ENCODE results near the gene CYLD. TPM values are rescaled to one million over a fixed set of nuclear protein-coding genes. Genes with fewer than 3 reads are reported as not detected.

CYLD gene
- total and polyA plus RNA-seq, 4 experiments from 2014 or later: 206 to 299 (median 274) TPM

GRCh38 chr16:50837324-50837723, 95.4 kb downstream of the CYLD start:
- Histone ChIP-seq H3K36me3 (ENCODE audit: insufficient read depth, low read length) (no peaks in the 10 kb centered on the region), H3K27ac (ENCODE audit: low read depth, low read length) (no peak overlapping the region), H3K4me3 (ENCODE audit: low read length in 2 of 2) (no peak overlapping the region), H3K4me1 (ENCODE audit: insufficient read depth, low read length) (peaks cover 6% of the 10 kb centered on the region), H3K27me3 (ENCODE audit: insufficient read depth, low read length) (no peaks in the 10 kb centered on the region), H3K9me3 (ENCODE audit: control insufficient read depth in 1 of 2, low read length in 2 of 2) (no peaks in the 10 kb centered on the region)
- CTCF ChIA-PET (ENCODE audit: partially characterized antibody): no interaction called here
- H3K36me3 Mint-ChIP-seq: no peaks in the 10 kb centered on the region
- intact Hi-C loops (cut with micrococcal nuclease): no loop called here
- POLR2A ChIA-PET (ENCODE audit: partially characterized antibody): no interaction called here
- peaks cover 4 to 7% of the 10 kb centered on the region in 2 donors for H3K27me3 Mint-ChIP-seq
- peaks cover 0 to 4% (median 0%) of the 10 kb centered on the region in 8 donors for H3K9me3 Mint-ChIP-seq
- no peak overlapping the region for H3K4me3 Mint-ChIP-seq
- no peak for DNase-seq
- H3K4me1 Mint-ChIP-seq: peaks cover 5 to 25% (median 14%) of the 10 kb centered on the region in 4 donors
- no peak overlapping the region for H3K27ac Mint-ChIP-seq

DNA sequence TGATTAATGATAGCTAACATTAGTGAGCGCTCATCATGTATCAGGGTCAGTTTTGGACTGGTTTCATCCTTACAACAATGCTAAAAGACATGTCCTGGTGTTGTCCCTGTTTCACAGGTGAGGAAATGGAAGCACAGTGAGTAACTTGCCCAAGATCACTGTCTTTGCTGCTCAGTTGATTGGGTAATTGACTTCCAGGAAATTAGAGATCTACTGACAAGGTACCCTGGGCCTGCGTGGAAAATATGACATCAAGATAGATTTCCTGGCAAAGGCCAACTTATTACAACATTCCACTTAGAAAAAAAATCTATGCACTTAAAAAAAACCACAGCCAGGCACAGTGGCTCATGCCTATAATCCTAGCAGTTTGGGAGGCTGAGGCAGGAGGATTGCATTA, 96.3 kb downstream of the CYLD start:
- CTCF ChIA-PET (ENCODE audit: partially characterized antibody): no interaction called here
- H3K4me3 Mint-ChIP-seq: no peak overlapping the region

DNA sequence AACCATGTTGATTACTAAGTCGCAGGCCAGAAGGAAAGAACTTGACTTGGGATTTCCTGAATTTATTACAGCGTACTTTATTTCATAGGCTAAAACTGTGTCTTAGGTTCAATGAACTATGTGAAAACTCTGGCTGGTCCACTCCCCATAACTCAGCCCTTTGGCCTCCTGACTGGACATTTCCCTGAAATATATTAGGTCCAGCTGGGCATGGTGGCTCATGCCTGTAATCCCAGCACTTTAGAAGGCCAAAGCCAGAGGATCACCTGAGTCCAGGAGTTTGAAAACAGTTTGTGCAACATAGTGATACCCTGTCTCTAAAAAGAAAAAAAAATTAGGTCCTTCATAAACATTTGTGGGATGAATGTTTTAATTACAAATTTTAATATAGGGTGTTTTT, 97.0 kb downstream of the CYLD start:
- Histone ChIP-seq H3K4me1 (ENCODE audit: insufficient read depth, low read length) (peaks cover 6% of the 10 kb centered on the region), H3K27me3 (ENCODE audit: insufficient read depth, low read length) (no peaks in the 10 kb centered on the region), H3K4me3 (ENCODE audit: low read length in 2 of 2) (no peak overlapping the region), H3K9me3 (ENCODE audit: control insufficient read depth in 1 of 2, low read length in 2 of 2) (no peaks in the 10 kb centered on the region), H3K27ac (ENCODE audit: low read depth, low read length) (no peak overlapping the region), H3K36me3 (ENCODE audit: insufficient read depth, low read length) (no peaks in the 10 kb centered on the region)
- H3K9me3 Mint-ChIP-seq: no peaks in the 10 kb centered on the region
- H3K36me3 Mint-ChIP-seq: no peaks in the 10 kb centered on the region
- intact Hi-C loops (cut with micrococcal nuclease): no loop called here
- ChIA-PET CTCF (ENCODE audit: partially characterized antibody) (no interaction called here), POLR2A (ENCODE audit: partially characterized antibody) (no interaction called here)
- H3K4me1 Mint-ChIP-seq: peaks cover 5 to 30% (median 16%) of the 10 kb centered on the region in 4 donors
- H3K4me3 Mint-ChIP-seq: no peak overlapping the region
- no peak overlapping the region for H3K27ac Mint-ChIP-seq
- no peak for DNase-seq
- H3K27me3 Mint-ChIP-seq: peaks cover 4 to 7% of the 10 kb centered on the region in 2 donors

More for the DNA sequence above, 96.3 kb downstream of the CYLD start:
- Mint-ChIP-seq H3K9me3 (peaks cover 0 to 3% (median 0%) of the 10 kb centered on the region in 8 donors), H3K27ac (no peak overlapping the region), H3K4me1 (peaks cover 5 to 30% (median 16%) of the 10 kb centered on the region in 4 donors), H3K27me3 (peaks cover 4 to 7% of the 10 kb centered on the region in 2 donors), H3K36me3 (no peaks in the 10 kb centered on the region)
- Histone ChIP-seq H3K27ac (ENCODE audit: low read depth, low read length) (no peak overlapping the region), H3K27me3 (ENCODE audit: insufficient read depth, low read length) (no peaks in the 10 kb centered on the region), H3K36me3 (ENCODE audit: insufficient read depth, low read length) (no peaks in the 10 kb centered on the region), H3K4me1 (ENCODE audit: insufficient read depth, low read length) (peaks cover 6% of the 10 kb centered on the region), H3K9me3 (ENCODE audit: control insufficient read depth in 1 of 2, low read length in 2 of 2) (no peaks in the 10 kb centered on the region), H3K4me3 (ENCODE audit: low read length in 2 of 2) (no peak overlapping the region)
- POLR2A ChIA-PET (ENCODE audit: partially characterized antibody): no interaction called here
- intact Hi-C loops (cut with micrococcal nuclease): no loop called here
- no peak for DNase-seq

GRCh38 chr16:50839356-50839755, 97.5 kb downstream of the CYLD start:
- Histone ChIP-seq H3K27me3 (ENCODE audit: insufficient read depth, low read length) (no peaks in the 10 kb centered on the region), H3K36me3 (ENCODE audit: insufficient read depth, low read length) (no peaks in the 10 kb centered on the region), H3K27ac (ENCODE audit: low read depth, low read length) (no peak overlapping the region), H3K4me1 (ENCODE audit: insufficient read depth, low read length) (peaks cover 6% of the 10 kb centered on the region), H3K4me3 (ENCODE audit: low read length in 2 of 2) (no peak overlapping the region), H3K9me3 (ENCODE audit: control insufficient read depth in 1 of 2, low read length in 2 of 2) (no peaks in the 10 kb centered on the region)
- CTCF ChIA-PET (ENCODE audit: partially characterized antibody): no interaction called here
- DNase-seq: no peak
- Mint-ChIP-seq H3K4me3 (peak overlapping the region in 2 of 8 donors; percentile 4 to 25), H3K27ac (no peak overlapping the region), H3K27me3 (peaks cover 2 to 3% of the 10 kb centered on the region in 2 donors), H3K9me3 (no peaks in the 10 kb centered on the region), H3K4me1 (peaks cover 5 to 30% (median 16%) of the 10 kb centered on the region in 4 donors), H3K36me3 (no peaks in the 10 kb centered on the region)
- POLR2A ChIA-PET (ENCODE audit: partially characterized antibody): no interaction called here
- intact Hi-C loops (cut with micrococcal nuclease): no loop called here

DNA sequence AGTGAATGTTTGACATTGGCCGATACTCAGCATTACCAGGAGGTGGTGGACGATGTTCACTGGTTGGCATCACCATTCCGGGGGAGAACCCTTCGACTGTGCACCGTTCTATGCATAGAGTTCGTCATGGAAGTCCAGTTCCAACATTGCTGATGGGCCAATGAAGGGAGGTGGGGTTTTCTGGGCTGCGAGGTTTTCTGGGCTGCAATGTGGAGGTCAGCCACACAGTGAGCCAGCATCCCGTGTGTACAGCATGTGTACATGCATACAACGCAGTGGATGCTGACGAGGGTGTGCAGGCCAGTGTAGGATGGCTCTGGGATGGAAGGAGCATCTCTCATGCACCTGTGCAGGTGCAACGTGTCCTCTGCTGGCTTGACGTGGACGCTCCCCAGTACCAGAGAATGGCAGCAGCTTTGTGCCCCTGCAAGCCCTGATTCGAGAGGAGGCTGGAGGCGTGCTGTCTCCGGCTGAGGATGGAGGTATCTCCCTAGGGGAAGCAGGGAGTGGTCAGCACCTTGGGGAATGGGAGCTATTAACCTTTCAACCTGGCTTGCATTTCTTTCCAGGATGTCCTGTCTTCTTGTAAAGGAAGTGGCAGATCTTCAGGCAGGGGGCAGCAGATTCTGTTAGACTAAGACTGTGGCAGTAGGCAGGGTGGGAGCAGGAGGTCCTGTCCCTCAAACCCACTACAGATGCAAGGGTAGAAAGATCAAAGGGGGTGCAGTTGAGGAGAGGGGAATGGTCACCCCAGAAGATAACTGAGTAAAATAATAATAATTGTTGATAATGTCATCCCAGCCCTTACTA, 98.2 kb downstream of the CYLD start:
- CTCF ChIA-PET (ENCODE audit: partially characterized antibody): no interaction called here
- peak overlapping the region in 1 of 7 donors; percentile 48 for H3K27ac Mint-ChIP-seq

DNA sequence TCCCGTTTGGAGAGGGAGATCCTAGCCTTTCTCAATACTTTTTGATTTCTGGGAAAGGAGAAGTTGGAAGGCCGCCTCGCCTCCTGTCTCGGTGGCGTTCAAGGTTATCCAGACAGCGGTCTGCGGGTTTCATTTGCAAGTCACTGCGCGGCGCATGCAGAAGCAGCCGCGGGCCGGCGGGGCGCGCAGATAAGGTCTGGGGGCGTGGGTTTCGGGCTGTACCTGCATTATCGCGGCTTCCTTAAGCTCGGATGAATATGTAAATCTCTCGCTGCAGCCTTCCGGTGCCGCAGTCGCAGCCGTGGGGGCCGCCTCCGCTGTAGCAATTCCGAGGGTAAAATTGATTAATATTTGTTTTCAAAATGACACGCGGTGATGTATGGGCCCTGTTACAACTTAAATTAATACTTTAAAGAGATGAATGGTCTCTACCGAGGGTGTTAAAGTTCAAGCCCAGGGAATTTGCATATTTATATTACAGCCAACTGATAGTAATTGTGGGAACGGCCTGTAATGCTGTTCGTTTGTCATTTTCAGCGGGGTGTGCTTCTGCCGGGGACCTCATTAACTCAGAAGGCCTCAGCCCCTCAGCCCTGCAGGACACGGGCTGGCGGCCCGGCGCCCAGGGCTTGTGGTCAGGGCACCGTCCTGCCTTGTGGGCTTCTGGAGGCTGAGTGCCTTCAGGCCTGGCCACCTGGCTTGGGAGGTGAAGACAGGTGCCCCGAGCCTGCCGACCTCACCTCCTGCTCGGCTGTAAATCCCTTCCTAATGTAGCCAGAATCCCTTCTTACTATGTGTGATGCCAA, 99.4 kb downstream of the CYLD start:
- DNase-seq: peak; percentile 22 to 47 (median 28)
- Mint-ChIP-seq H3K4me1 (peaks cover 5 to 30% (median 16%) of the 10 kb centered on the region in 4 donors), H3K27ac (peak overlapping the region in 6 of 7 donors; percentile 24 to 81 (median 45)), H3K9me3 (no peaks in the 10 kb centered on the region), H3K36me3 (no peaks in the 10 kb centered on the region), H3K4me3 (peak overlapping the region; percentile 84 to 94 (median 89)), H3K27me3 (peaks cover 0 to 1% of the 10 kb centered on the region in 2 donors)
- H3K9me3 ChIP-seq (ENCODE audit: control insufficient read depth in 1 of 2, low read length in 2 of 2): no peaks in the 10 kb centered on the region
- H3K36me3 ChIP-seq (ENCODE audit: insufficient read depth, low read length): no peaks in the 10 kb centered on the region
- ChIA-PET POLR2A (ENCODE audit: partially characterized antibody) (no interaction called here), CTCF (ENCODE audit: partially characterized antibody) (no interaction called here)
- H3K4me3 ChIP-seq (ENCODE audit: low read length in 2 of 2): peak overlapping the region; percentile 17 to 38
- H3K27me3 ChIP-seq (ENCODE audit: insufficient read depth, low read length): no peaks in the 10 kb centered on the region
- H3K4me1 ChIP-seq (ENCODE audit: insufficient read depth, low read length): peaks cover 6% of the 10 kb centered on the region
- no peak overlapping the region for H3K27ac ChIP-seq (ENCODE audit: low read depth, low read length)
- intact Hi-C loops (cut with micrococcal nuclease): no loop called here

More for the DNA sequence above, 98.2 kb downstream of the CYLD start:
- no peak overlapping the region for H3K4me3 ChIP-seq (ENCODE audit: low read length in 2 of 2)
- no peaks in the 10 kb centered on the region for H3K36me3 ChIP-seq (ENCODE audit: insufficient read depth, low read length)
- no peaks in the 10 kb centered on the region for H3K36me3 Mint-ChIP-seq
- H3K4me3 Mint-ChIP-seq: peak overlapping the region; percentile 8 to 94 (median 88)
- H3K27me3 ChIP-seq (ENCODE audit: insufficient read depth, low read length): no peaks in the 10 kb centered on the region
- H3K9me3 ChIP-seq (ENCODE audit: control insufficient read depth in 1 of 2, low read length in 2 of 2): no peaks in the 10 kb centered on the region
- peaks cover 6% of the 10 kb centered on the region for H3K4me1 ChIP-seq (ENCODE audit: insufficient read depth, low read length)
- peaks cover 5 to 30% (median 16%) of the 10 kb centered on the region in 4 donors for H3K4me1 Mint-ChIP-seq
- POLR2A ChIA-PET (ENCODE audit: partially characterized antibody): no interaction called here
- no peaks in the 10 kb centered on the region for H3K9me3 Mint-ChIP-seq
- peaks cover 1 to 3% of the 10 kb centered on the region in 2 donors for H3K27me3 Mint-ChIP-seq
- intact Hi-C loops (cut with micrococcal nuclease): no loop called here
- DNase-seq: no peak
- no peak overlapping the region for H3K27ac ChIP-seq (ENCODE audit: low read depth, low read length)

GRCh38 chr16:50842013-50842505, 100.2 kb downstream of the CYLD start:
- peaks cover 0 to 1% of the 10 kb centered on the region in 2 donors for H3K27me3 Mint-ChIP-seq
- H3K36me3 ChIP-seq (ENCODE audit: insufficient read depth, low read length): no peaks in the 10 kb centered on the region
- no peaks in the 10 kb centered on the region for H3K9me3 ChIP-seq (ENCODE audit: control insufficient read depth in 1 of 2, low read length in 2 of 2)
- no peak overlapping the region for H3K4me3 ChIP-seq (ENCODE audit: low read length in 2 of 2)
- ChIA-PET POLR2A (ENCODE audit: partially characterized antibody) (no interaction called here), CTCF (ENCODE audit: partially characterized antibody) (no interaction called here)
- DNase-seq: no peak
- peaks cover 5 to 30% (median 16%) of the 10 kb centered on the region in 4 donors for H3K4me1 Mint-ChIP-seq
- no peaks in the 10 kb centered on the region for H3K27me3 ChIP-seq (ENCODE audit: insufficient read depth, low read length)
- no peaks in the 10 kb centered on the region for H3K9me3 Mint-ChIP-seq
- H3K27ac ChIP-seq (ENCODE audit: low read depth, low read length): no peak overlapping the region
- H3K4me3 Mint-ChIP-seq: peak overlapping the region in 6 of 8 donors; percentile 22 to 94 (median 86)
- peaks cover 6% of the 10 kb centered on the region for H3K4me1 ChIP-seq (ENCODE audit: insufficient read depth, low read length)
- no peak overlapping the region for H3K27ac Mint-ChIP-seq
- H3K36me3 Mint-ChIP-seq: no peaks in the 10 kb centered on the region
- intact Hi-C loops (cut with micrococcal nuclease): no loop called here
